GM23338 (cell line): ENCODE results near the gene PPY. TPM values are rescaled to one million over a fixed set of nuclear protein-coding genes. Genes with fewer than 3 reads are reported as not detected.
"Not testable (repeated sequence)": the region's sequence is repeated elsewhere in the genome, so short reads cannot be mapped to it uniquely, and the experiment has no call there.

Experiments
- ATAC-seq: fragments of 200-7000 bp; cut with Tn5 transposase; 3 replicates; pipeline ENCODE4 v1.9.1; 2020
- DNase-seq: peaks from one replicate; pipeline ENCODE4 v3.0.0-alpha.2; 2015; ENCODE audit warnings: low spot score
- H2AFZ ChIP-seq: fragments of 200-600 bp; sonication (generic); 2 replicates; pipeline ENCODE4 v1.8.0; 2016; ENCODE audit warnings: antibody characterized with exemption, mild to moderate bottlenecking, moderate library complexity
- H3F3A ChIP-seq: fragments of 200-600 bp; sonication (generic); replicated peaks from 2 replicates; pipeline ENCODE4 v1.8.0; 2017; ENCODE audit warnings: antibody characterized with exemption, mixed run types, low read depth
- H3K27ac ChIP-seq: fragments of 200-600 bp; sonication (generic); 2 replicates; pipeline ENCODE4 v1.6.1; 2016; ENCODE audit warnings: low read depth
- H3K27me3 ChIP-seq: fragments of 200-600 bp; sonication (generic); 2 replicates; pipeline ENCODE4 v1.8.0; 2016; ENCODE audit warnings: mild to moderate bottlenecking, mixed run types, moderate library complexity; ENCODE audit not compliant: insufficient read depth
- H3K36me3 ChIP-seq: fragments of 200-600 bp; sonication (generic); 2 replicates; pipeline ENCODE4 v1.8.0; 2016; ENCODE audit warnings: mild to moderate bottlenecking; ENCODE audit not compliant: insufficient read depth
- H3K4me1 ChIP-seq: fragments of 200-600 bp; sonication (generic); 2 replicates; pipeline ENCODE4 v1.8.0; 2016; ENCODE audit warnings: mild to moderate bottlenecking, moderate library complexity; ENCODE audit not compliant: insufficient read depth
- H3K4me2 ChIP-seq: fragments of 200-600 bp; sonication (generic); 2 replicates; pipeline ENCODE4 v1.7.1; 2017; ENCODE audit warnings: mixed run types
- H3K4me3 ChIP-seq: fragments of 200-600 bp; sonication (generic); 2 replicates; pipeline ENCODE4 v1.6.1; 2016; ENCODE audit warnings: mixed run types
- H3K79me2 ChIP-seq: fragments of 200-600 bp; sonication (generic); replicated peaks from 2 replicates; pipeline ENCODE4 v1.8.0; 2017; ENCODE audit warnings: mild to moderate bottlenecking; ENCODE audit not compliant: insufficient read depth
- H3K9me2 ChIP-seq: fragments of 200-600 bp; sonication (generic); 2 replicates; pipeline ENCODE4 v1.8.0; 2017; ENCODE audit not compliant: insufficient read depth
- H4K20me1 ChIP-seq: fragments of 200-600 bp; sonication (generic); replicated peaks from 2 replicates; pipeline ENCODE4 v1.8.0; 2017; ENCODE audit warnings: mild to moderate bottlenecking; ENCODE audit not compliant: insufficient read depth
- H3K27ac Mint-ChIP-seq: 2 replicates; pipeline ENCODE4 v1.8.0; 2020; ENCODE audit warnings: inconsistent platforms, mild to moderate bottlenecking, moderate library complexity, mixed read lengths
- H3K27me3 Mint-ChIP-seq: 3 replicates; pipeline ENCODE4 v1.8.0; 2022; ENCODE audit warnings: low read depth, mild to moderate bottlenecking, moderate library complexity, mixed read lengths, inconsistent platforms; ENCODE audit not compliant: insufficient read depth, poor library complexity
- H3K36me3 Mint-ChIP-seq: 3 replicates; pipeline ENCODE4 v1.8.0; 2021; ENCODE audit warnings: low read depth, mild to moderate bottlenecking, inconsistent platforms, moderate library complexity, mixed read lengths
- H3K4me1 Mint-ChIP-seq: 3 replicates; pipeline ENCODE4 v1.8.0; 2020; ENCODE audit warnings: mild to moderate bottlenecking, inconsistent platforms, mixed read lengths
- H3K4me3 Mint-ChIP-seq: 3 replicates; pipeline ENCODE4 v1.8.0; 2021; ENCODE audit warnings: moderate library complexity, mild to moderate bottlenecking, inconsistent platforms, mixed read lengths
- H3K9me3 Mint-ChIP-seq: 3 replicates; pipeline ENCODE4 v1.8.0; 2020; ENCODE audit warnings: moderate library complexity, mild to moderate bottlenecking, inconsistent platforms, mixed read lengths
- CREB1 ChIP-seq: fragments of 250-450 bp; sonication (Bioruptor Pico); IDR thresholded peaks from 2 replicates; pipeline ENCODE4 v1.5.0; 2020; ENCODE audit warnings: low read depth, mild to moderate bottlenecking, moderate library complexity
- EZH2 ChIP-seq: fragments of 200-600 bp; sonication (generic); IDR thresholded peaks from one replicate; pipeline ENCODE4 v1.8.0; 2017; ENCODE audit warnings: antibody characterized with exemption, mild to moderate bottlenecking, low read depth; ENCODE audit not compliant: unreplicated experiment
- EZH2phosphoT487 ChIP-seq: fragments of 200-600 bp; sonication (generic); IDR thresholded peaks from one replicate; pipeline ENCODE4 v1.8.1; 2018; ENCODE audit warnings: antibody characterized with exemption; ENCODE audit not compliant: unreplicated experiment
- JUNB ChIP-seq: IDR thresholded peaks from one replicate; pipeline ENCODE4 v1.6.1; 2016; ENCODE audit warnings: antibody characterized with exemption; ENCODE audit not compliant: unreplicated experiment
- NANOG ChIP-seq: IDR thresholded peaks from 2 replicates; pipeline ENCODE4 v1.6.1; 2016; ENCODE audit warnings: antibody characterized with exemption, borderline replicate concordance
- POLR2AphosphoS5 ChIP-seq: IDR thresholded peaks from 2 replicates; pipeline ENCODE4 v1.6.1; 2016; ENCODE audit warnings: antibody characterized with exemption, low read depth
- REST ChIP-seq: IDR thresholded peaks from one replicate; pipeline ENCODE4 v1.6.1; 2018; ENCODE audit warnings: antibody characterized with exemption; ENCODE audit not compliant: unreplicated experiment
- ZNF114 ChIP-seq: fragments of 250-450 bp; sonication (Bioruptor Pico); IDR thresholded peaks from 2 replicates; pipeline ENCODE4 v1.5.0; 2020; ENCODE audit warnings: mild to moderate bottlenecking, moderate library complexity
- polyA plus RNA-seq: library from polyadenylated mRNA; unstranded; fragments of >200 nt; fragmentation: Nextera tagmentation; extraction: Ambion mirVana; gene quantifications from 2 replicates; pipeline ENCODE4 v1.2.1, GENCODE V29; 2016
- total RNA-seq: library from RNA; depleted of rRNA; stranded (reverse); fragments of >200 nt; shearing (Covaris generic); gene quantifications from 2 replicates; pipeline ENCODE4 v1.2.3, GENCODE V29; 2014
- TF ChIP-seq, protein P1 (sequence below): IDR thresholded peaks from 2 replicates; pipeline ENCODE4 v1.6.1; 2016; ENCODE audit warnings: antibody characterized with exemption

The PPY gene
- total and polyA plus RNA-seq, 2 experiments from 2014 or later: 0.94 TPM; not detected in 1

- TF ChIP-seq REST: no peak
- TF ChIP-seq POLR2AphosphoS5: no peak
- TF ChIP-seq NANOG: no peak
- no peak for TF ChIP-seq JUNB
Observed at GRCh38 chr17:43939886-43940285, 2.4 kb downstream of the PPY start (continued).

DNA sequence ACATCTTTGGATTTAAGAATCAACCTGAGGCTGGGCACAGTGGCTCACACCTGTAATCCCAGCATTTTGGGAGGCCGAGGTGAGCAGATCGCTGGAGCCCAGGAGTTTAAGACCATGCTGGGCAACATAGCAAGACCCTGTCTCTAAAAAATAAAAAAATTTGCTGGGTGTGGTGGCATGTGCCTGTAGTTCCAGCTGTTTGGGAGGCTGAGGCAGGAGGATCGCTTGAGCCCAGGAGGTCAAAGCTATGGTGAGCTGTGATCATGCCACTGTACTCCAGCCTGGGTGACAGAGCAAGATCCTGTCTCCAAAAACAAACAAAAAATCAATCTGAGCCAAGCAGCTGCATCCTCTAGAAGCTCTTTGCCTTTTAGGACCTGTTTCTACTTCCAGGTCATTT is 2.8 kb downstream of the PPY start:
- H3K79me2 ChIP-seq, H3K27ac ChIP-seq, H4K20me1 ChIP-seq, H3K36me3 Mint-ChIP-seq, H2AFZ ChIP-seq, ATAC-seq, H3K27ac Mint-ChIP-seq, H3K9me3 Mint-ChIP-seq, H3K4me2 ChIP-seq, H3K4me3 ChIP-seq, H3K9me2 ChIP-seq, DNase-seq, H3K4me3 Mint-ChIP-seq, H3K36me3 ChIP-seq, H3K4me1 ChIP-seq, H3F3A ChIP-seq: not testable (repeated sequence)
- Mint-ChIP-seq H3K4me1 (peaks cover 12% of the 10 kb centered on the region), H3K27me3 (peaks cover 53% of the 10 kb centered on the region)
- H3K27me3 ChIP-seq: peaks cover 36% of the 10 kb centered on the region

DNA sequence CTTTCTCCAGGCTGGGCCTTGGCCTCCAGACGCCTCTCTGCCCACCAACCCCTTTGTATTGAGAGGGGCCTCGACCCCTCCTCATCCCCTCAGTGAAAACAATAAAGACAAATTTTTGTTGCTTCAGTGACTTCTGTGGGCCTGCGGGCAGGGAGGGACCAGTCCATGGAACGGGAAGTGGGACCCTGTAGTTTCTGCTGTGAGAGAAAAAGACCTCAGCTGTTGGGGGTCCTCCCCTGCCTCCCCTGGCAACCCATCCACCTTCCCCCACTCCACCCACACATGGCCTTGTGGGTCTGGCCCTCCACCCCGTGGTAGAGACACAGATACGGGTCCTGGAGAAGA is 3.5 kb downstream of the PPY start:
- H3K4me3 ChIP-seq: no peak overlapping the region
- no peak overlapping the region for H3K4me3 Mint-ChIP-seq
- TF ChIP-seq EZH2: no peak
- TF ChIP-seq EZH2phosphoT487: no peak
- no peak for TF ChIP-seq POLR2AphosphoS5
- no peak for TF ChIP-seq REST
- TF ChIP-seq, protein P1, sequence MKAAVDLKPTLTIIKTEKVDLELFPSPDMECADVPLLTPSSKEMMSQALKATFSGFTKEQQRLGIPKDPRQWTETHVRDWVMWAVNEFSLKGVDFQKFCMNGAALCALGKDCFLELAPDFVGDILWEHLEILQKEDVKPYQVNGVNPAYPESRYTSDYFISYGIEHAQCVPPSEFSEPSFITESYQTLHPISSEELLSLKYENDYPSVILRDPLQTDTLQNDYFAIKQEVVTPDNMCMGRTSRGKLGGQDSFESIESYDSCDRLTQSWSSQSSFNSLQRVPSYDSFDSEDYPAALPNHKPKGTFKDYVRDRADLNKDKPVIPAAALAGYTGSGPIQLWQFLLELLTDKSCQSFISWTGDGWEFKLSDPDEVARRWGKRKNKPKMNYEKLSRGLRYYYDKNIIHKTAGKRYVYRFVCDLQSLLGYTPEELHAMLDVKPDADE: no peak
- TF ChIP-seq JUNB: no peak
- TF ChIP-seq CREB1: no peak
- no peak for TF ChIP-seq ZNF114 (CRISPR knock-in tag)

More for the DNA sequence above, 3.5 kb downstream of the PPY start:
- Histone ChIP-seq H3K27me3 (peaks cover 36% of the 10 kb centered on the region), H3K4me1 (no peaks in the 10 kb centered on the region), H3K4me2 (no peak overlapping the region), H3F3A (no peaks in the 10 kb centered on the region), H3K36me3 (no peaks in the 10 kb centered on the region), H3K79me2 (no peaks in the 10 kb centered on the region), H4K20me1 (no peaks in the 10 kb centered on the region), H3K9me2 (0 out of 2 replicates have a peak, but pooled peaks cover 1% of the 10 kb centered on the region), H3K27ac (no peak overlapping the region), H2AFZ (no peak overlapping the region)
- DNase-seq: no peak
- no peaks in the 10 kb centered on the region for H3K9me3 Mint-ChIP-seq
- H3K36me3 Mint-ChIP-seq: no peaks in the 10 kb centered on the region; the same call in 2 of the 3 replicates
- no peak for ATAC-seq
- H3K27me3 Mint-ChIP-seq: peaks cover 48% of the 10 kb centered on the region
- H3K27ac Mint-ChIP-seq: no peak overlapping the region
- H3K4me1 Mint-ChIP-seq: peaks cover 11% of the 10 kb centered on the region
